Measurements from ENCODE around the gene ASCC1. TPM values are rescaled to one million over a fixed set of nuclear protein-coding genes. Genes with fewer than 3 reads are reported as not detected.
A peak's percentile ranks its signal among the peaks of the same experiment; 100 is the strongest.

Gene ASCC1
- 21.2 TPM for total RNA-seq
- long read RNA-seq, transcript ASCC1-202 (10 exons, 2,002 nt): major isoform, 6 of 17 reads
- long read RNA-seq, partial matches to known transcripts: 3 of 17 reads
- long read RNA-seq, other reads (novel, unspliced or antisense): 8 of 17 reads

- DNase-seq (ENCODE audit: low spot score): peak; percentile 95
- intact Hi-C loops (cut with DNase I): loop anchor here (1.0 to 10.0 kb wide), 4 partner anchors 39 to 261 kb away; partner anchors contain the start of gene DDIT4
Observed at GRCh38 chr10:72215611-72216549, at the start of gene ASCC1, which contains the start of gene ANAPC16. ASCC1 (minus strand) TSS chr10:72216276; CDS start chr10:72213298, 2,978 bp downstream. ANAPC16 (plus strand) TSS chr10:72216012; CDS start chr10:72223915, 7,903 bp downstream.

DNA sequence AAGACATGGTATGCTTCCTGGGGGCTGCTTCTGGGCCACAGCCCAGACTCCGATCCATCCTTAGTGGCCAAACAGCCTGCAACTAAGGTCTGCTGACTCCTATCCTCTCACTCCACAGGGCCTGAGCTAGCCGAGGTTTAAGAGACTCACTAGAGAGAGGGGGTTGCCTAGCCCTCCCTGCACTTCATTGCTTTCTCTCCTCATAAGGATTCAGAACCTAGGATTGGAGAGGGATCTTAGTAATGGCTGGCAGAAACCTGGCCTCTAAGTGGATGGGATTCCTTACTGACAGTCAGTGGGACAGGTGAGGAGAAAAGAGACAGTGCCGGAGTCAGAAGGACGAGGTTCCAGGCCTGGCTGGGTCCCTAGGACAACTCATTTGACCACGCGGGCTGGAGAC is 49.4 kb upstream of the ASCC1 start:
- DNase-seq (ENCODE audit: low spot score): no peak
- intact Hi-C loops (cut with DNase I): no loop called here

- DNase-seq (ENCODE audit: low spot score): no peak
- intact Hi-C loops (cut with DNase I): no loop called here
Observed at GRCh38 chr10:72264536-72264935, 48.5 kb upstream of the ASCC1 start.

- intact Hi-C loops (cut with DNase I): no loop called here
- no peak for DNase-seq (ENCODE audit: low spot score)
Observed at GRCh38 chr10:72263613-72264241, 47.7 kb upstream of the ASCC1 start.

DNA sequence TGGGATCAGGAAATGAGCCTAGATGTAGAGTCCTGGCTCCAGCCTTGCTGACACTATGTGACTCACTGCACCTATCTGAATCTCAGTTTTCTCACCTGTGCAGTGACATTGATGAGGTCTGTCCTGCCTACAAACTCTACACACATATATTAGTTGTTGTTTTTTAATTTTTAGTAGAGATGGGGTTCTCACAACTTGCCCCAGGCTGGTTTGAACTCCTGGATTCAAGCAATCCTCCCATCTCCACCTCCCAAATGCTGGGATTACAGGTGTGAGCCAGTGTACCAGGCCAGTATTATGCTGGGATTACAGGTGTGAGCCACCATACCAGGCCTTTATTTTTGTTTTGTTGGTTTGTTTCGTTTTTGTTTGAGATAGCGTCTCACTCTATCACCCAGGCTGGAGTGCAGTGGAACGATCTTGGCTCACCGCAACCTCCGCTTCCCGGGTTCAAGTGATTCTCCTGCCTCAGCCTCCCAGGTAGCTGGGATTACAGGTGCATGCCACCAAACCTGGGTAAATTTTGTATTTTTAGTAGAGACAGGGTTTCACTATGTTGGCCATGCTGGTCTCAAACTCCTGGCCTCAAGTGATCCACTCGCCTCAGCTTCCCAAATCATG is 45.8 kb upstream of the ASCC1 start:
- no peak for DNase-seq (ENCODE audit: low spot score)
- intact Hi-C loops (cut with DNase I): no loop called here

- intact Hi-C loops (cut with DNase I): no loop called here
- DNase-seq (ENCODE audit: low spot score): no peak
Observed at GRCh38 chr10:72260976-72261783, 45.1 kb upstream of the ASCC1 start.

DNA sequence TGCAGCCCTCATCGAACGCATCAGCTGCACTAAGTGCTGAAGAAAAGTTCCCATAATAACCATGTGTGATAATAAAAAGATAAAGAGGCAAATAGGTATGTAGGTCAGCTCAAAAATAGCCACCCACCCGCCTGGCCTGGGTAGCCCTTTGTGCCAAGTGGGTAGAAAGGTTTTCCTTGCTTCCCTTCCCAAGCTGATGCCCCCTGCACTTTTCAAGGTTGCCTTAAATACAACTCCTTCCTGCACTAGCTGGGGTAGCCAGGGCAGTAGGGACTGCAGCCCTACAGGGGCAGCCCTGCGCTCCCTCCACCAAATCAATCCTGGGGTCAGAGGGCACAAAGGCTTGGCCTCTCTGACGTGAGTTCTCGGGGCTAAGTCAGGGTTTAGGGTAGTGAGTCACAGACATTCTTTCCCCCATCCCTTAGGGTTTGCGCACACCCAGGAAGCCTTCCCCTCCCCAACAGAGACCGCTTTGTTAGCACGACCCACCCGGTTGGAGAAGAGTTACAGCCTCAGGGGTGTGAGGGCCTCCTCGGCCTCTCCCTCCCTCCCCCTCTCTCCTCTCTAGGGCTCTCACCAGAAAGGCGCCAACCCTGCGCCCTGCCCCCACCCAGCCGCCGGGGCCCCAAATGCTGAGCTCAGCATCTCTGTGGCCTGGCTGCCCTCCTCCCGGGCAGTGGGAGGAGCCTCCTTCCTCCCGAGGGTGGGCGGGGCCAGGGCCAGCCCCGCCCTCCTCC is 44.3 kb upstream of the ASCC1 start:
- intact Hi-C loops (cut with DNase I): no loop called here
- DNase-seq (ENCODE audit: low spot score): peak; percentile 92

GRCh38 chr10:72259491-72260238 is 43.6 kb upstream of the ASCC1 start:
- intact Hi-C loops (cut with DNase I): no loop called here
- no peak for DNase-seq (ENCODE audit: low spot score)

GRCh38 chr10:72258617-72259016 is 42.5 kb upstream of the ASCC1 start:
- intact Hi-C loops (cut with DNase I): no loop called here
- DNase-seq (ENCODE audit: low spot score): no peak

DNA sequence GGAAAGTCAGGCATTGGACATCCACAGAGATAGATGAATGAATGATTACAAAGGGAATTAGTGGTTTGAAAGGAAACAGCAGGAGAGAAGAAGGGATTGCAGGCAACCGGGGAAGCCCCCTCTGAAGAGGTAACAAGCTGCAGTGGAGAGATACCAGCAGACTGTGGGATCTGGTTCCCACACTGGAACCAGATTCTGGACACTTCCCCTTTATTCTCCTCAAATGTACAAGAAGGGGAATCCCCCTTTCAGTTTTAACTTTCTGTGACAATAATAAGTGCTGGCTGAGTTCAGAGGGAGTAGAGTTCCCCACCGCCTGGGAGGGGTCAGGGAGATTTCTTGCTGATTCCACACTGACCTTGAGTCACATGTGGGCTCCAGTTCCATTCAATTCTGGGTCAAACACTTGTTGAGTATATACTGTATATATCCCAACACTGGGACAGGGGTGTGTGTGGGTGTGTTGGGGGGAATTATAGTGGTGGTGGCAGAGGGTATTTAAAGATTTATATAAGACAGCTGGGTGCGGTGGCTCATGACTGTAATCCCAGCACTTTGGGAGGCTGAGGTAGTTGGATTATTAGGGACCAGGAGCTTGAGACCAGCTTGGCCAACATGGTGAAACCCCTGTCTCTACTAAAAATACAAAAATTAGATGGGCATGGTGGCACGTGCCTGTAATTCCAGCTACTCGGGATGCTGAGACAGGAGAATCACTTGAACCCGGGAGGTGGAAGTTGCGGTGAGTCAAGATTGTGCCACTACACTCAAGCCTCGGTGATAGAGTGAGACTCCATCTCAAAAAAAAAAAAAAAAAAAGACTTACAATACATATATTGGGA is 41.2 kb upstream of the ASCC1 start:
- intact Hi-C loops (cut with DNase I): no loop called here
- no peak for DNase-seq (ENCODE audit: low spot score)

DNA sequence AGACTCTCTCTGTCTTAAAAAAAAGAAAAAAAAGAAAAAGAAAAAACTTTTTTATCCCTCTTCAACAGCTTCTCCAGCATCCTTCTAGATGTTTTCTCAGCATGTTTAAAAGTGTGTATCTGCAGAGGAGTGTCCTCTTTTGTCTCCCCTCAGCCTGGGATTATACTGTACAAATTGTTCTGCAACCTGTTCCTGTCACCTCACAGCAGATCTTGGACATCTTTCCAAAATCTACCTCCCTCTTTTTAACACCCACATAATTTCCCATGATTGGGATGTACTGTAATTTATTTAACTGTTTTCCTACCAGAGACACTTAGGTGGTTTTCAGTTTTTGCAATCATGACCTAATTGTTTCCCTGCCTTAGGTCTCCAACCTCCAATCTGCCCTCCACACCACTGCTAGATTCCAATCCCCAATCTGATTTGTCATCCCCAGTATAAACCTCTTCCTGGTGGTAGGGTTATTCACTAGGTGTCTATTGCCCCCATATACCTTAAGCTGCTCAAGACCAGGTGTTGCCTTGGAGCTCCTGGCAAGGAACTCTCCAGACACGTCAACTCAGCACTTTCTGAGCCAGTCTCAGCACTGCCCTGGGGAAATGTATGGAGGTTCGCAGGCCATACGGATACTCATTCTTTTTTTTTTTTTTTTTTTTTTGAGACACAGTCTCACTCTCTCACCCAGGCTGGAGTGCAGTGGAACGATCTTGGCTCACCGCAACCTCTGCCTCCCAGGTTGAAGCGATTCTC is 40.1 kb upstream of the ASCC1 start:
- intact Hi-C loops (cut with DNase I): no loop called here
- DNase-seq (ENCODE audit: low spot score): no peak

DNA sequence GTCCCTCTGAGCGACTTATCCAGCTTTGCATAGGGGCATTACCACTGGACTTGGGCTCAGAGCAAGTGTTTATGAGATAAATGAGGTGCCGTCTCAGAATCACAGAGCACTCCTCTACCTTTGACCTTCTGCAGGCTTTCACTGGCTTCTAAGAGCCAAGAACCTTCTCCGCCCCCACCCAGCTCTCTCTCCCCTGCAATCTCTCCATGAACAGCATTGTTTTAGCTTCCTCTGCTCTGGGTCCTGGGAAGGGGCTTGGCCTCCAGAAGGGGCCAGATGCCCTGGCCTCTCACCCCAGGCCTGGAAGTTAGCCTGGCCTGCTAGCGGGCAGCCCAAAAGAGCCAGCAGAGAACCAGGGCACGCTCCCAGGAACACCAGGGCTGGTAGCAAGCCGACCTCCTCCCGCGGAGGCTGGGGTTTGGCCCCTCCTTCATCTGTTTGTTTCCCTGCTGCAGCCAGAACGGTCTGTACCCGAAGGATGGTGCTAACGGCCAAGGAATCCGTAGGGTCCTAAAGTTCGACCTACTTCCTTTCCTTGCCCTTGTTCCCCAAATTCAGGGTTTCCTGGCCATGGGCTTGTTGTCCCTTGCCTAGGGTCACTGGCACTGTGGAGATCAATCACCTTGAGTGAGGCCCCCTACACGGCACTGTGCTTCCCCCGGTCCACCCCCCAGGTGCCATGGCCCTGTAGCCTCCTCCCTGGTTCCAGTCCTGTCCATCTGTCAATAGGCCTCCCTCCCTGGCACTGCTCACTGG is 38.9 kb upstream of the ASCC1 start:
- peak; percentile 89 for DNase-seq (ENCODE audit: low spot score)
- intact Hi-C loops (cut with DNase I): no loop called here

- no peak for DNase-seq (ENCODE audit: low spot score)
- intact Hi-C loops (cut with DNase I): no loop called here
Observed at GRCh38 chr10:72253578-72253977, 37.5 kb upstream of the ASCC1 start.

GRCh38 chr10:72252972-72253371 is 36.9 kb upstream of the ASCC1 start:
- intact Hi-C loops (cut with DNase I): no loop called here
- DNase-seq (ENCODE audit: low spot score): no peak

GRCh38 chr10:72251635-72252034 is 35.6 kb upstream of the ASCC1 start:
- intact Hi-C loops (cut with DNase I): no loop called here
- DNase-seq (ENCODE audit: low spot score): no peak

GRCh38 chr10:72250666-72251065 is 34.6 kb upstream of the ASCC1 start:
- intact Hi-C loops (cut with DNase I): no loop called here

More at GRCh38 chr10:72250666-72251065, 34.6 kb upstream of the ASCC1 start:
- DNase-seq (ENCODE audit: low spot score): no peak

All from cardiac septum (tissue), 1 donor.